NB4 (cell line): ENCODE data around the gene ZNF345.

ENCODE experiments used
- DNase-seq: peaks from one replicate; pipeline ENCODE4 v3.0.0; 2010; ENCODE audit warnings: low read depth
- H3K4me3 ChIP-seq: one replicate; pipeline ENCODE4 v1.5.1; 2011; ENCODE audit warnings: mild to moderate bottlenecking, low read depth, low read length, moderate library complexity
- MYC ChIP-seq: IDR thresholded peaks from 2 replicates; pipeline ENCODE4 v1.6.1; 2011; ENCODE audit warnings: low read depth, low read length
- POLR2A ChIP-seq: IDR thresholded peaks from 2 replicates; pipeline ENCODE4 v1.6.1; 2011; ENCODE audit warnings: mild to moderate bottlenecking; ENCODE audit not compliant: insufficient read length; ENCODE audit errors: extremely low read depth
- TF ChIP-seq, protein P1 (sequence below): IDR thresholded peaks from one replicate; pipeline ENCODE4 v1.5.1; 2012; ENCODE audit warnings: low read depth, low read length
- TF ChIP-seq, protein P2 (sequence below): IDR thresholded peaks from 2 replicates; pipeline ENCODE4 v1.6.1; 2011; ENCODE audit warnings: low read depth, low read length

The ZNF345 gene

DNA sequence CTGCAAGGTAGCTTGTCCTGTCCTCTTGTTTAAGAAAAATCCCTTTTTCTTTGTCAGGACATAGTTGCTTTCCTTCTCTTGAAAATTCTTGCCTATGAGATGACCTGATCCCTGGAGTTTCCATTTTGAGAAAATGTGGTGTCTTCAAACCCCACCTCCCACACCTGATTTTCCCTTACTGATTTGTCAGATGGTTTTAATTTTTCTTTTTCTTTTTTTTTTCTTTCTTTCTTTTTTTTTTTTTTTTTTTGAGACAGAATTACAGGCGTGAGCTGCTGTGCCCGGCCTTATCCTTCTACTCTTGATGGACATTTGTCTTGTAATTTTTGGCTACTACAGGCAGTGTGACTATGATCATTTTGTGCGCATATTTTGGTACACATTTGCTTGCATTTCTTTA is 1.2 kb downstream of the ZNF345 start:
- peak overlapping the region; percentile 79 for H3K4me3 ChIP-seq
- DNase-seq, result no peak
- TF ChIP-seq MYC (no peak), POLR2A (no peak)
- TF ChIP-seq, protein P1, sequence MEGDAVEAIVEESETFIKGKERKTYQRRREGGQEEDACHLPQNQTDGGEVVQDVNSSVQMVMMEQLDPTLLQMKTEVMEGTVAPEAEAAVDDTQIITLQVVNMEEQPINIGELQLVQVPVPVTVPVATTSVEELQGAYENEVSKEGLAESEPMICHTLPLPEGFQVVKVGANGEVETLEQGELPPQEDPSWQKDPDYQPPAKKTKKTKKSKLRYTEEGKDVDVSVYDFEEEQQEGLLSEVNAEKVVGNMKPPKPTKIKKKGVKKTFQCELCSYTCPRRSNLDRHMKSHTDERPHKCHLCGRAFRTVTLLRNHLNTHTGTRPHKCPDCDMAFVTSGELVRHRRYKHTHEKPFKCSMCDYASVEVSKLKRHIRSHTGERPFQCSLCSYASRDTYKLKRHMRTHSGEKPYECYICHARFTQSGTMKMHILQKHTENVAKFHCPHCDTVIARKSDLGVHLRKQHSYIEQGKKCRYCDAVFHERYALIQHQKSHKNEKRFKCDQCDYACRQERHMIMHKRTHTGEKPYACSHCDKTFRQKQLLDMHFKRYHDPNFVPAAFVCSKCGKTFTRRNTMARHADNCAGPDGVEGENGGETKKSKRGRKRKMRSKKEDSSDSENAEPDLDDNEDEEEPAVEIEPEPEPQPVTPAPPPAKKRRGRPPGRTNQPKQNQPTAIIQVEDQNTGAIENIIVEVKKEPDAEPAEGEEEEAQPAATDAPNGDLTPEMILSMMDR, result no peak
- TF ChIP-seq, protein P2, sequence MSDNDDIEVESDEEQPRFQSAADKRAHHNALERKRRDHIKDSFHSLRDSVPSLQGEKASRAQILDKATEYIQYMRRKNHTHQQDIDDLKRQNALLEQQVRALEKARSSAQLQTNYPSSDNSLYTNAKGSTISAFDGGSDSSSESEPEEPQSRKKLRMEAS, result no peak

DNA sequence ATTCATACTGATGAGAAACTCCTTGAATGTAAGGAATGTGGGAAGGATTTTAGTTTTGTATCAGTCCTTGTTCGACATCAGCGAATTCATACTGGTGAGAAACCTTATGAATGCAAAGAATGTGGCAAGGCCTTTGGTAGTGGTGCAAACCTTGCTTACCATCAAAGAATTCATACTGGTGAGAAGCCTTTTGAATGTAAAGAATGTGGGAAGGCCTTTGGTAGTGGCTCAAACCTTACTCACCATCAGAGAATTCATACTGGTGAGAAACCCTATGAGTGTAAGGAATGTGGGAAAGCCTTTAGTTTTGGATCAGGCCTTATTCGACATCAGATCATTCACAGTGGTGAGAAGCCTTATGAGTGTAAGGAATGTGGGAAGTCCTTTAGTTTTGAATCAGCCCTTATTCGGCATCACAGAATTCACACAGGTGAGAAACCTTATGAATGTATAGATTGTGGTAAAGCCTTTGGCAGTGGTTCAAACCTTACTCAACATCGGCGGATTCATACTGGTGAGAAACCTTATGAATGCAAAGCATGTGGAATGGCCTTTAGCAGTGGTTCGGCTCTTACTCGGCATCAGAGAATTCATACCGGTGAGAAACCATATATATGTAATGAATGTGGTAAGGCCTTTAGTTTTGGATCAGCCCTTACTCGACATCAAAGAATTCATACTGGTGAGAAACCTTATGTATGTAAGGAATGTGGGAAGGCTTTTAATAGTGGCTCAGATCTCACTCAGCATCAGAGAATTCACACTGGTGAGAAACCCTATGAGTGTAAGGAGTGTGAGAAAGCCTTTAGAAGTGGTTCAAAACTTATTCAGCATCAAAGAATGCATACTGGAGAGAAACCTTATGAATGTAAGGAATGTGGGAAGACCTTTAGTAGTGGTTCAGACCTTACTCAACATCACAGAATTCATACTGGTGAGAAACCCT is 26.6 kb downstream of the ZNF345 start:
- no peak overlapping the region for H3K4me3 ChIP-seq
- no peak for DNase-seq
- TF ChIP-seq POLR2A (no peak), MYC (no peak)
- TF ChIP-seq, protein P2, result no peak
- TF ChIP-seq, protein P1, result no peak

DNA sequence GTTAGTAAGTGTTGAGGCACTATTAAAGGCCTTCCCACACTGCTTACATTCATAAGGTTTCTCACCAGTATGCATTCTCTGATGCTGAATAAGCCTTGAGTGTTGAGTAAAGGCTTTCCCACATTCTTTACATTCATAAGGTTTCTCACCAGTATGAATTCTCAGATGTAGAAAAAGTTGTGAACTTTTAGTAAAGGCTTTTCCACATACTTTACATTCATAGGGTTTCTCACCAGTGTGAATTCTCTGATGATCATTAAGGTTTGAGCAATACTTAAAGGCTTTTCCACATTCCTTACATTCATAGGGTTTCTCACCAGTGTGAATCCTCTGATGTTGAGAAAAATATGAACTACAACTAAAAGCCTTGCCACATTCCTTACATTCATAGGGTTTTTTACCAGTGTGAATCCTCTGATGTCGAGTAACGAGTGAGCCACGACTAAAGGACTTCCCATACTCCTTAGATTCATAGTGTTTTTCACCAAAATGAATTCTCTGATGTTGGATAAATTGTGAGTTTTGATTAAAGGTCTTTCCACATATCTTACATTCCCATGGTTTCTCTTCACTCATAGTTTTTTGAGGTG is 41.2 kb downstream of the ZNF345 start:
- H3K4me3 ChIP-seq, result no peak overlapping the region
- TF ChIP-seq MYC (no peak), POLR2A (no peak)
- TF ChIP-seq, protein P2, result no peak
- TF ChIP-seq, protein P1, result no peak
- no peak for DNase-seq

DNA sequence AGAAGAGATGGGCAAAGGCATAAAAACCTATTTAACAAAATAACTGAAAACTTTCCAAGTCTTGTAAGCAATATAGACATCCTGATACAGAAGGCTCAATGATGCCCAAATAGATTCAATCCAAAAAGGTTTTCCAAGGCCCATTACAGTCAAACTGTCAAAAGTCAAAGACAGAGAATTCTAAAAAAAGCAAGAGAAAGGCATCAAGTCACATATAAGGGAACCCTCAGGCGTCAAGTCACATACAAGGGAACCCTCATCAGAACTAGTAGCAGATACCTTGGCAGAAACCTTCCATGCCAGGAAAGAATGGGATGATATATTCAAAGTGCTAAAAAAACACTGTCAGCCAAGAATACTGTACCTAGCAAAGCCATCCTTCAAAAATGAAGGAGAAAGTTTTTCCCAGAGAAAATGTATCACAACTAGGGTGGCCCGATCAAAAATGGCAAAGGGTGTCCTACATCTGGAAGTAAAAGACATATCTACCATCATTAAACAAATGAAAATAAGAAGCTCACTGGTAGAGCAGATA is 44.2 kb downstream of the ZNF345 start:
- no peak for DNase-seq
- TF ChIP-seq, protein P2, result no peak
- TF ChIP-seq, protein P1, result no peak
- TF ChIP-seq MYC (no peak), POLR2A (no peak)
- no peak overlapping the region for H3K4me3 ChIP-seq

DNA sequence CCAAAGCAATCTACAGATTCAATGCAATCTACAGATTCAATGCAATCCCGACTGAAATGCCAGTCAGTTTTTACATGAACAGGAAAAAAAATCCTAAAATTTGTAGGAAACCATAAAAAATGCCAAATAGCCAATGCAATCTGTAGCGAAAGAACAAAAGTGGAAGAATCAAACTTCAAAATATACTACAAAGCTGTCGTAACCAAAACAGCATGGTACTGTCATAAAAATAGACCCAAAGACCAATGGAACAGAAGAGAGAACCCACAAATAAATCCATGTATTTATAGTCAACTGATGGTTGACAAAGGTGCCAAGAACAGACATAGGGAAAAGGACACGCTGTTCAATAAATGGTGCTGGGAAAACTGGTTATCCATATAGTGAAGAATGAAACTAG is 47.7 kb downstream of the ZNF345 start:
- H3K4me3 ChIP-seq, result no peak overlapping the region
- TF ChIP-seq, protein P1, result no peak
- TF ChIP-seq, protein P2, result no peak
- no peak for TF ChIP-seq MYC
- no peak for TF ChIP-seq POLR2A
- DNase-seq, result no peak
